SK-N-SH (cell line): ENCODE results near the gene ELAC1. TPM values are rescaled to one million over a fixed set of nuclear protein-coding genes. Genes with fewer than 3 reads are reported as not detected.

Source experiments
- CTCF ChIA-PET: fragments of 300-600, 350-600 bp; formaldehyde crosslinking; extraction: SDS; loops from one replicate; lab custom pipeline; 2021; lab: Yijun Ruan, JAX
- POLR2A ChIA-PET: fragments of 350-600 bp; sonication (Branson Sonifier 250); formaldehyde crosslinking; extraction: SDS; loops from one replicate; lab custom pipeline; 2020; ENCODE audit warnings: antibody characterized with exemption, inconsistent platforms; lab: Yijun Ruan, JAX
- DNase-seq: peaks from one replicate; pipeline ENCODE4 v3.0.0; 2012
- H2AFZ ChIP-seq: fragments of 200-600 bp; sonication (generic); 2 replicates; pipeline ENCODE4 v1.8.1; 2016; ENCODE audit warnings: antibody characterized with exemption, mild to moderate bottlenecking, low read depth
- H3F3A ChIP-seq: fragments of 200-600 bp; sonication (generic); replicated peaks from 2 replicates; pipeline ENCODE3; 2016; ENCODE audit warnings: antibody characterized with exemption, mild to moderate bottlenecking; ENCODE audit not compliant: insufficient read depth
- H3K27ac ChIP-seq, 2 experiments: fragments of 200-500 bp in 1 of 2; fragments of 200-600 bp in 1 of 2; sonication (Bioruptor generic) in 1 of 2; sonication (generic), shearing (Covaris generic) in 1 of 2; 2 replicates each; pipeline versions ENCODE4 v1.5.1 to v1.6.1; 2014 to 2016; ENCODE audit warnings: low read depth in 2 of 2, inconsistent platforms in 1 of 2, low read length in 1 of 2, mild to moderate bottlenecking in 1 of 2, mixed read lengths in 1 of 2
- H3K27me3 ChIP-seq: fragments of 200-600 bp; sonication (generic), shearing (Covaris generic); 2 replicates; pipeline ENCODE4 v1.6.1; 2016; ENCODE audit warnings: mixed run types; ENCODE audit not compliant: insufficient read depth
- H3K36me3 ChIP-seq, 2 experiments: fragments of 200-500 bp in 1 of 2; fragments of 200-600 bp in 1 of 2; sonication (Bioruptor generic) in 1 of 2; sonication (generic) in 1 of 2; replicated peaks in 1 of 2; 2 replicates each; pipeline versions ENCODE3 to v1.5.1; 2014 to 2016; ENCODE audit warnings: low read length in 1 of 2, mild to moderate bottlenecking in 1 of 2; ENCODE audit not compliant: insufficient read depth in 2 of 2, control insufficient read depth in 1 of 2
- H3K4me1 ChIP-seq, 2 experiments: fragments of 200-500 bp in 1 of 2; fragments of 200-600 bp in 1 of 2; sonication (Bioruptor generic) in 1 of 2; sonication (generic), shearing (Covaris generic) in 1 of 2; 2 replicates each; pipeline versions ENCODE4 v1.5.1 to v1.6.1; 2014 to 2016; ENCODE audit warnings: low read depth in 1 of 2, low read length in 1 of 2, mixed run types in 1 of 2; ENCODE audit not compliant: insufficient read depth in 2 of 2, control insufficient read depth in 1 of 2
- H3K4me2 ChIP-seq: fragments of 200-600 bp; sonication (generic), shearing (Covaris generic); 2 replicates; pipeline ENCODE4 v1.6.1; 2017; ENCODE audit warnings: mixed run types
- H3K4me3 ChIP-seq, 2 experiments: fragments of 200-500 bp in 1 of 2; fragments of 200-600 bp in 1 of 2; sonication (Bioruptor generic) in 1 of 2; sonication (generic), shearing (Covaris generic) in 1 of 2; 2 replicates each; pipeline versions ENCODE4 v1.5.1 to v1.8.1; 2014 to 2016; ENCODE audit warnings: low read depth in 2 of 2, inconsistent platforms in 1 of 2, low read length in 1 of 2, mild to moderate bottlenecking in 1 of 2, mixed read lengths in 1 of 2, moderate library complexity in 1 of 2
- H3K79me2 ChIP-seq: fragments of 200-600 bp; sonication (generic); 2 replicates; pipeline ENCODE4 v1.8.1; 2017; ENCODE audit warnings: mild to moderate bottlenecking; ENCODE audit not compliant: insufficient read depth
- H3K9ac ChIP-seq: fragments of 200-600 bp; sonication (generic); 2 replicates; pipeline ENCODE4 v1.6.1; 2017; ENCODE audit warnings: mixed run types
- H3K9me2 ChIP-seq: fragments of 200-600 bp; sonication (generic); 2 replicates; pipeline ENCODE4 v1.6.1; 2017; ENCODE audit warnings: mixed run types
- H3K9me3 ChIP-seq: fragments of 200-600 bp; sonication (generic); 2 replicates; pipeline ENCODE4 v1.6.1; 2017; ENCODE audit warnings: mixed run types, mild to moderate bottlenecking, moderate library complexity
- H4K20me1 ChIP-seq: fragments of 200-600 bp; sonication (generic); 2 replicates; pipeline ENCODE4 v1.6.1; 2017; ENCODE audit warnings: mild to moderate bottlenecking, mixed run types; ENCODE audit not compliant: insufficient read depth
- CHD2 ChIP-seq: fragments of 150-350 bp; IDR thresholded peaks from 2 replicates; pipeline ENCODE4 v1.6.1; 2018; ENCODE audit warnings: low read length; ENCODE audit not compliant: partially characterized antibody
- ELF1 ChIP-seq: IDR thresholded peaks from 2 replicates; pipeline ENCODE4 v1.4.0; 2012
- EP300 ChIP-seq, 2 experiments: IDR thresholded peaks; 2 replicates each; pipeline versions ENCODE4 v1.4.0 to v1.6.1; 2012; ENCODE audit warnings: borderline replicate concordance in 1 of 2, low read depth in 1 of 2, low read length in 1 of 2
- FOXJ3 ChIP-seq: sonication (generic); formaldehyde crosslinking; IDR thresholded peaks from 2 replicates; pipeline ENCODE4 v1.5.1; 2020; ENCODE audit warnings: mild to moderate bottlenecking, missing genetic modification reagents
- FOXM1 ChIP-seq: IDR thresholded peaks from 2 replicates; pipeline ENCODE4 v1.4.0; 2012; ENCODE audit warnings: low read depth, mild to moderate bottlenecking
- GABPA ChIP-seq: IDR thresholded peaks from 2 replicates; pipeline ENCODE4 v1.4.0; 2012; ENCODE audit warnings: low read depth, mild to moderate bottlenecking
- GATA2 ChIP-seq: sonication (generic); formaldehyde crosslinking; IDR thresholded peaks from 2 replicates; pipeline ENCODE4 v1.5.0; 2020; ENCODE audit warnings: mild to moderate bottlenecking, missing genetic modification reagents
- MXI1 ChIP-seq: IDR thresholded peaks from 2 replicates; pipeline ENCODE4 v1.6.1; 2012; ENCODE audit warnings: mild to moderate bottlenecking, low read depth, low read length, improper control_type of control experiment
- NFIC ChIP-seq: IDR thresholded peaks from 2 replicates; pipeline ENCODE4 v1.4.0; 2012; ENCODE audit warnings: borderline replicate concordance
- RCOR1 ChIP-seq: fragments of 150-350 bp; IDR thresholded peaks from 2 replicates; pipeline ENCODE4 v1.6.1; 2017; ENCODE audit warnings: antibody characterized with exemption, low read length
- RXRA ChIP-seq: IDR thresholded peaks from 2 replicates; pipeline ENCODE4 v1.4.0; 2012; ENCODE audit warnings: low read depth, mild to moderate bottlenecking, borderline replicate concordance
- SMC3 ChIP-seq: IDR thresholded peaks from 2 replicates; pipeline ENCODE4 v1.6.1; 2012; ENCODE audit warnings: low read depth, low read length, improper control_type of control experiment
- TCF12 ChIP-seq: IDR thresholded peaks from 2 replicates; pipeline ENCODE4 v1.4.0; 2012
- USF1 ChIP-seq: IDR thresholded peaks from 2 replicates; pipeline ENCODE4 v1.4.0; 2012; ENCODE audit warnings: low read depth, borderline replicate concordance
- USF2 ChIP-seq: fragments of 150-350 bp; IDR thresholded peaks from 2 replicates; pipeline ENCODE4 v1.6.1; 2017; ENCODE audit warnings: antibody characterized with exemption, low read length, low read depth, borderline replicate concordance
- YY1 ChIP-seq: IDR thresholded peaks from 2 replicates; pipeline ENCODE4 v1.4.0; 2012; ENCODE audit warnings: low read depth, mild to moderate bottlenecking
- ZBTB33 ChIP-seq: IDR thresholded peaks from 2 replicates; pipeline ENCODE4 v1.4.0; 2012; ENCODE audit warnings: low read depth, borderline replicate concordance
- WGBS: methylation state at CpG from one replicate; pipeline ENCODE4 v1.1.6; 2017; ENCODE audit warnings: low lambda C conversion rate; 5-methylcytosine and 5-hydroxymethylcytosine counted together
- polyA plus RNA-seq, 3 experiments: library from polyadenylated mRNA; depleted of rRNA; stranded (reverse); fragments of >200 nt; gene quantifications; 2 replicates each; pipeline ENCODE4 v1.2.3, GENCODE V29; 2012

ELAC1 gene
- polyA plus RNA-seq, 1 of the 3 experiments (the other 2 are of a cell fraction): 10.8 TPM

- Histone ChIP-seq H2AFZ (no peak overlapping the region), H3K4me1 (no peaks in the 10 kb centered on the region), H3K4me2 (no peak overlapping the region), H3F3A (no peaks in the 10 kb centered on the region), H3K4me3 (no peak overlapping the region), H3K9me3 (no peaks in the 10 kb centered on the region), H4K20me1 (no peaks in the 10 kb centered on the region), H3K36me3 (peaks cover 3 to 14% of the 10 kb centered on the region in 2 experiments), H3K27ac (no peak overlapping the region), H3K9ac (no peak overlapping the region), H3K27me3 (no peaks in the 10 kb centered on the region), H3K79me2 (peaks cover 3% of the 10 kb centered on the region; the same call in 1 of the 2 replicates), H3K9me2 (no peaks in the 10 kb centered on the region)
- DNase-seq: no peak
- ChIA-PET POLR2A (no interaction called here), CTCF (interaction anchor here (1.4 kb wide), 1 partner anchor 8 kb away, joined by 3 read pairs; no protein-coding TSS in a partner anchor)
- TF ChIP-seq YY1 (no peak), ZBTB33 (no peak), TCF12 (no peak), FOXM1 (no peak), RCOR1 (no peak), SMC3 (no peak), GABPA (no peak), FOXJ3 (no peak), USF1 (no peak), RXRA (no peak), GATA2 (CRISPR knock-in tag) (no peak), CHD2 (no peak), MXI1 (no peak), USF2 (no peak), NFIC (no peak), EP300 (IDR thresholded peaks at IDR 0.05; ENCODE audit: borderline replicate concordance in 1 of 2, low read depth in 1 of 2, low read length in 1 of 2) (no peak), ELF1 (no peak)
- 87% methylated on average over 5 of the region's 5 CpGs for WGBS
Observed at GRCh38 chr18:51020536-51020935, 52.7 kb downstream of the ELAC1 start.
